GM20431 (cell line): ENCODE data around the gene LHX5.
"Not testable (repeated sequence)": the region's sequence is repeated elsewhere in the genome, so short reads cannot be mapped to it uniquely, and the experiment has no call there.

Experiments used
- in situ Hi-C: fragments of 300-500 bp; cut with MseI, MboI; formaldehyde crosslinking; loops from one replicate; pipeline ENCODE4 v1.15.0; 2020; ENCODE audit warnings: low sequenced_read_pairs; ENCODE audit not compliant: unreplicated experiment

Gene LHX5

DNA sequence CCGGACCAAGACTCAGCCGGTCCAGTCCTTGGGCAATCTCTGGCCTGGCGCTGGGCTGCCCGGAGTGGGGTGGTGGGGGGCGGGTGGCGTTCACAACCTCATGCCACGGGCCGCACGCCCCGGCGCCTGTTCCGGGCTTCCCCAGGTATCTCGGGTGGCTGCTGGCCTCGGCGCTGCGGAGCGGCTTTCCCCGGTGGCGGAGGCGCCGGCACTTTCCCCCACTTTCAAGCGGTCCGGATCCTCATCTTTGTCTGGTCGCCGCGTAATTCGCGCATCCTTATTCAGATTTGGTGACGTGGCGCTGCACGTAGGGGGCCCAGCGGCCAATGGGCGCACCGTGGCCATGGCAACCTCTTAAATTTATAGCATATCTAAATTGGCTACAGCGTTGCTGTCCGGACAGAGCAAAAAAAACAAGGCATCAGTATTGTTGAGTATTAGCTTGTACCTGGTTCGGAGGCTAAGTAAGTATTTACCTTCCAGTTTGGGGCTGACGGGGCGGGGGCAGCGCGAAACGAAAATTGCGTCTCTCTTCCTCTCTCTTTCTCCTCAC, at the start of gene LHX5:
Gene LHX5, minus strand, starts transcription at position 253 of the 553 bp plus-strand sequence. CDS start 373 bp downstream, outside the sequence.
- in situ Hi-C loops = no loop called here

DNA sequence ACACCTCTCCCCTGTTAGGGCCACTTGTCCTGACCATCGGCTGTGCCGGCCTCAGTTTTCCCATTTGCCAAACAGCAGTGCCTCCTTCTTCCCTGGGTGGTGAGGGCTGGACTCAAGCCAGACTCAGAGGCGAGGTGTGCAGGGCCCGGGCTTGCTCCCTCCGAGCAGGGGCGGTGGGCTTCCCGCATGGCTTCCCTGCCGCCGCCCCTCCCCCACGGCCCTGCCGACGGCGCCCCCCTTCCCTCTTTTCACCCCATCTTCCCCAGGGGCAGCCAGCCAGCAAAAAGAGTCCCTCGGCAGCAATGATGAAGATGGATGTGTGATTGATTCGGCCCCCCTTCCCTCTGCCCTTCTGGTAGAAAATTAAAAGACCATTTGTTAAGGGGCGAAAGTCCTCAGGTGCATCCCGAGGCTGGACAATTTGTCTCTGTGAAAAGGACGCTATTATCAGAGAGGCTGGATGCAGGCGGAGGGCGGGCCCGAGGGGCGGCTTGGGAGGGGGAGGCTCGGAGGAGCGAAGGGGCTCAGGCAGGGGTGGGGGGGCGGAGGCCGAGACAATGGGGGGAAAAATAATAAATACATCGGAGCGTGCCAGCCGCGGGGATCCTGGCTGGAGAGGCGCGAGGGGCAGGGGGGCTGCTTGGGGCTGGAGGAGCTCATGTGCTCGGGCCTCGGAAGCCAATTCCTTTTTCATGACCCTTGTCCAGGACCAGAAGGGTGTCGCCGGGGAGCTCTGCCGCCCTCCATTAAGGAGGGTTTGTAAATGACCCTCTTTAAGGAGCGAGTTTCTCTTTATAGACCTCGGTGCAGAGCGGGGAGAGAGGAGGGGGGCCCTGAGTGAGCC, 48.0 kb upstream of the LHX5 start:
- in situ Hi-C loops = no loop called here

- in situ Hi-C loops = no loop called here
Observed at GRCh38 chr12:113515082-113515856, 43.6 kb upstream of the LHX5 start.

DNA sequence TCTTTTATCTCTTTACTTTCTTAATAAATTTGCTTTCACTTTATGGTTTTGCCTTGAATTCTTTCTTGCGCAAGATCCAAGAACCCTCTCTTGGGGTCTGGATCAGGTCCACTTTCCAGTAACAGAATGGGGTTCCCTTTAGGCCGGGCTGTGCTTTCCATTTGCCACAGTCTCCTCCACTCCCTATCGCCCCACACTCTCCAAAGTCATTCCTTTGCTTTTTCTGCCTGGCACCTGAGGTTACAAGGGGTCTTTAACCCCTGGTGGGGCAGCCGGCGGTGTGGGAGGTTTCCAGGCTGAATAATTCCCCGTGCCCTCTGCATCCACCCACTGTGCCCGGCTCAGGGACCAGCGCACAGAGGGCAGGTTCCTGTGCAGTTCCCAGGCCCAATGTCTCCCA, 42.9 kb upstream of the LHX5 start:
- in situ Hi-C loops = no loop called here

DNA sequence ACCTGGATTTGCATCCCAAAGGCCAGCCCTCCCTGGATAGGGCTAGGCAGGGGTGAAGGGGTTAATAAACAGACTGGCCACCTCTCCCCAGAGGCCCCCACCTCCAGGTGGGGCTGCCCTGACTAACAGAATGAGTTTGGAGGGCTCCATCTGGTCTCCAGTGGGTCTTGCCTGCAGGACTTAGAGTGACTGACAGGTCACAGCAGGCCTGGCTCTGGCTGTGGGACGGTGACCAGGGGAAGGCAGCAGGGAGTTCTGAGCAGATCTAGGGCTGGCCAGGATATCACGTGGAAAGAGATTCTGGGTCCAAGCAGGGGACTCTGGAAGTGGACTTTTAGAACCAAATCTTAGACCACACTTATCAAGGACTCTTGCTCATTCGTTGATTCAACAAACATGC, 40.9 kb upstream of the LHX5 start:
- in situ Hi-C loops = no loop called here

- in situ Hi-C loops = no loop called here
Observed at GRCh38 chr12:113506867-113507266, 35.2 kb upstream of the LHX5 start.

- in situ Hi-C loops = no loop called here
Observed at GRCh38 chr12:113505941-113506340, 34.3 kb upstream of the LHX5 start.

DNA sequence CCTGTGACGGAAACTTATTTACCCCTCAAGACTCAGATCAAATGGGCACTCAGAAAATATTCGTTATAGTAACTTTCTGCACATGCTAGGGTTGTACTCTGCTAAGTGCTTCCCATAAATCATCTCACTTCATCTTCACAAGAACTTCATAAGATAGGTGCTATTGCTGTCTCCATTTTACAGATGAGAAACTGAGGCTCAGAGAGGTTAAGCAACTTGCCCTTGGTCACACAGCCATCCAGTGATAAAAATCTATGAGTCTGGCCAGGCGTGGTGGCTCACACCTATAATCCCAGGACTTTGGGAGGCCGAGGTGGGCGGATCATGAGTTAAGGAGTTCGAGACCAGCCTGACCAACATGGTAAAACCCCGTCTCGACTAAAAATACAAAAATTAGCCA, 33.2 kb upstream of the LHX5 start:
- in situ Hi-C loops = no loop called here

DNA sequence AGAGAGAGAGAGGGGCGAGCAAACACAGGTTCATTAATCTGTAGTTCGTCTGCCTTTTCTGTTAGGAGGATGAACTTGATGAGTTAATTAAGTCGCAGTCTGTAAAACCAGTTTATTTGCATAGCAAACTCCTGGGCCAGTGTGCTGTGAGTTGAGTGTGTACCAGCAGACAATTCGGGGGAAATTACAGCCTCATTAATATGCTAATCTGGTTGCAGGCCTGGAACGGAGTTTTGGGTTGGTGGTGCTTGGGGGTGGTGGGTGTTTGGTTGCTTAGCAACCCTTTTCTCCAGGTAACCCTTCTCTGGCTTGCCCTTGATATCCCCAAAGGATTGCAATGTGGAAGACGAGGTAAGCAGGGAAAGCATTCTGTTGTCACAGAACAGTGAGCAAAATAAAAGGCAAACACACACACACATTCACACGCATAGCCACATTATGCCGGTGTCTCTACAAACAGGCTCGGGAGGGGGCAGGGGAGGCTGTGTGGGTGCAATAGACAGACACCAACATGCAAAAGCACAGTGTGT, 29.2 kb upstream of the LHX5 start:
- in situ Hi-C loops = no loop called here

DNA sequence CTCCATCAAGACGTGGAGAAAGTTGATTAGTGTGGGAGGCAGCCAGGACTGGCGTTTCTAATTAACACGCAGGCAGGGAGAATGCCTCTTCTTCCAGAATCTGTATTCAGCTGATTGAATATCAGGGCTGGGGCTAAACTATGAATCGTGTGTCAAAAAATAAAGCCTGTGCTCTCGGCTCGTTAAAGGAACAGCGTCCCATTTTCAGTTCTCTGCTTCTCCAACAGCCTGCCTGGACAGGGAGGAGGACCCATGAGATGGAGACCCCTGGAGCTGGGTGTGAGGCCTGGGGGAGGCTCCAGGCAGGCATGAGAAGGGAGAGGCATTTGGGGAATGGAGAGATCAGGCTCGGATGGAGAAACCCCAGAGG, 28.6 kb upstream of the LHX5 start:
- in situ Hi-C loops = no loop called here

DNA sequence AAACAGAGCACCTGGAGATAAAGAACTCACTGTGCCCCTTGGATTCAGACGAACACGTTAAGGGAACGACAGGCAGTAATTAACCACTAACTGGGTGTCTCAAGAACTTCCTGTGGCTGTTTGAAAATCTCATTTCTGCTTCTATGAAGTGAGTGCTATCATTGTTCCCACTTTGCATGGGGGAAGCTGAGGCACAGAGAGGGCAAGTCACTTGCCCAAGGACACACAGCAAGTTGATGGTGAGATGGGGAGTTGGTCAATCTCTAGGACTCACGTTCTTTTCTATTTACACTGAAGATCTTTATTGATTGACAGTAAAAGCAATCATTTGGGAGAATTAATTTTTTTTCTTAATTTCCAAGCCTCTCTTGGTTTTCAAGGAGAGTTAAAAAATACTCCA, 26.8 kb upstream of the LHX5 start:
- in situ Hi-C loops = no loop called here

GRCh38 chr12:113497693-113498092, 26.0 kb upstream of the LHX5 start:
- in situ Hi-C loops = no loop called here

GRCh38 chr12:113495941-113496340, 24.3 kb upstream of the LHX5 start:
- in situ Hi-C loops = not testable (repeated sequence)

DNA sequence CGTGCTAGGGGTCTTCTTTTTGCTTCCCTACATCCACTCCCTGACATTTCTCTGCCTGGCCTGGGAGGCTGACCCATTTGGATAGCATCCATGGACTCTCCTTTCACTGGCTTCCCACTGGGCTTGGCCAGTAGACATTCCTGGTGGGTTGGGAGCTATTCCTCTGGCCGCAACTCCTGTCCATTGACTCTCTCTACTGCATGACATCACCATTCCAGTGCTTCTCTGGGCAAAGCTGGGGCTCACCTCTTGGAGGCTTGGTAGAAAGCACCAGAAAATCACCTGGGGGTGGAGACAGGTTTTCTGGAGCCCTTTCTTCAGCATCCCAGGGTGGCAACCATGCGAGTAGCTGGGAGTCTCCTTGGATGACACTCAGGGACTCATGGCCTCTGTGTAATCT, 16.7 kb upstream of the LHX5 start:
- in situ Hi-C loops = no loop called here

GRCh38 chr12:113486722-113487121, 15.1 kb upstream of the LHX5 start:
- in situ Hi-C loops = no loop called here

DNA sequence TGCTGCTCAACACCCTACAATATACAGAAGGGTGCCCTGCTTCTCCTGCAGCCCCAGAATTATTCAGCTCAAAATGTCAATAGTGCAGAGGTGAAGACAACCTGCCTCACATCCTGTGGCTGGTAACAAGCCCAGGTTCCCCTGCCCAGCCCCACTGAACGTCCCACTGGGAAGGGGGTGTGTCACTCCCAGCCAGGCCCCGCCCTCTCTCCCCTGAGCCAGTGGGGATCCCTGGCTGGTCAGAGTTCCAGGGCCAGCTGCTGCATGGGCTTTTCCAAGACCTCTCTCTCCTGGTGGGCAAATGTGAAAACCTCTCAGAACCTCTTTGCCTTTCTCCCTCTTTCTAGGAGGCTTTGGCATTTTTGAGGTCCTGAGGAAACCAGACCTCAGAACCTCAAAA, 13.7 kb upstream of the LHX5 start:
- in situ Hi-C loops = no loop called here

- in situ Hi-C loops = no loop called here
Observed at GRCh38 chr12:113482334-113482733, 10.7 kb upstream of the LHX5 start.

- in situ Hi-C loops = no loop called here
Observed at GRCh38 chr12:113480336-113480971, 8.8 kb upstream of the LHX5 start.

DNA sequence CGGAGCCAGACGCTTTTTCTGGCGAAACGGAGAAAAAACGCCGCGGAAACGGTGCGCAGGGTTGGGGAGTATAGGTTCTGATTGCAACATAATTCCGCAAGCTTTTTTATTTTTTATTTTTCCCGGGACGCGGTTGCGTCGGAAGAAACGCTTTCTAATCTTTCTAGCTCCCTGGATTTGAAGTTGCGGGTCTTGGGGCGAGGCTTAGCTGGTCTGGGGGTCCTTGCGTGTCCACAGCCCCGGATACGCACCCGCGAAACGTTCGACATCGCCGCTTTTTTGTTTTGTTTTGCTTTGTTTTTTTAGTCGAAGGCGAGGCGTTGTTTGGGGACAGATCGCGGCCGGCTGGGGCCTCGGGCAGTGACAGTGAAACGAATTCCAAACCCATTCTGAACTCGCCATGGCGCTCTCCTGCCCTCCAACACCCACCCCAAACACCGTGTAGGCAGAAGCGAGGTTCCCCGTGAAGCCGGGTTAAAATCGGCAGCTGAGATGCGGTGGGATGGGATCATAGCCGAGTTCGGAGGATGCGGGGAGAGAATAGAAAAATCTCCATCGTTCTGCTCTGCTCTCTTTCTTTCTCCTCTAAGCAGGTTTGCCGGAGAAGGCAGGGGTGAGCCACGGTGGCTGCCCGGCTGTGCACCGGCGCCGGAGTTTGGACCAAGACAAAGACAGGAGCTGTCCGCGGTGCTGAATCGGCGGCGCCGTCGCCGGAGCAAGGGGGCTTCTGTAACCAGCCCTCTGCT, 8.1 kb upstream of the LHX5 start:
- in situ Hi-C loops = no loop called here

DNA sequence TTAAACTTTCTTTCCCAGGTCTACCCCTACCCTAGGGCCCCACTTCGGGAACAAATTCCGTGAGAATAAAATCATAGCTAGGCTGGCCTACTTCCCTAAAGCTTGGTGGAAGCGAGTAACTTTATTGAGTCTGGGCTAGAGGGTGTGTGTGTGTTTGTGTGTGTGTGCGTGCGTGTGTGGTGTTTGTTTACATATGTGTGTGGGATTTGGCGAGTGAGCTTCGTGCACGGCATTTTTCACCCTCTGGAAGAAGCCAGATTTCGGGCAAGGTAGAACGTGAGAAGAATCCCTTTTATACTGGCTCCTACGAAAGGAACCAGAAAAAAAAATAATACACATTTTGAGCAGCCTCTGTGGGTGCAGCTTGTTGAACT, 7.5 kb upstream of the LHX5 start:
- in situ Hi-C loops = no loop called here
